Natural killer cell (primary cell): ENCODE measurements around the gene HOXA1. TPM values are rescaled to one million over a fixed set of nuclear protein-coding genes. Genes with fewer than 3 reads are reported as not detected.

ENCODE experiments used
- ATAC-seq, 3 donors: fragments of 150-1000 bp in 2 of 3; fragments of 200-7000 bp in 1 of 3; cut with Tn5 transposase; 1 replicate in 1 of 3; 2 replicates in 2 of 3; pipeline ENCODE4 v1.10.0; 2021; ENCODE audit warnings: mild to moderate bottlenecking in 2 of 3, moderate library complexity in 2 of 3
- DNase-seq, 2 donors: peaks; one replicate each; pipeline versions ENCODE4 v3.0.0 to v3.0.0-alpha.2; 2013 to 2021; ENCODE audit warnings: mixed read lengths in 1 of 2
- H3K27ac ChIP-seq: one replicate; pipeline ENCODE4 v1.5.1; 2013; ENCODE audit warnings: mild to moderate bottlenecking, low read length
- H3K27me3 ChIP-seq: one replicate; pipeline ENCODE4 v1.6.1; 2013; ENCODE audit warnings: low read length; ENCODE audit not compliant: control insufficient read depth, insufficient read depth
- H3K36me3 ChIP-seq: one replicate; pipeline ENCODE4 v1.6.1; 2013; ENCODE audit warnings: low read length; ENCODE audit not compliant: control insufficient read depth, insufficient read depth
- H3K4me1 ChIP-seq: one replicate; pipeline ENCODE4 v1.6.1; 2013; ENCODE audit warnings: low read length; ENCODE audit not compliant: control insufficient read depth, insufficient read depth
- H3K4me3 ChIP-seq: one replicate; pipeline ENCODE4 v1.5.1; 2013; ENCODE audit warnings: low read length
- H3K9me3 ChIP-seq: one replicate; pipeline ENCODE4 v1.6.1; 2013; ENCODE audit warnings: low read length; ENCODE audit not compliant: control insufficient read depth, insufficient read depth
- H3K27ac Mint-ChIP-seq, 2 donors: one replicate each; pipeline ENCODE4 v1.8.0; 2022; ENCODE audit warnings: mild to moderate bottlenecking in 2 of 2, mixed read lengths in 2 of 2, moderate library complexity in 1 of 2
- H3K27me3 Mint-ChIP-seq, 2 donors: one replicate each; pipeline ENCODE4 v1.8.0; 2022; ENCODE audit warnings: low read depth in 2 of 2, mixed read lengths in 2 of 2
- H3K36me3 Mint-ChIP-seq: one replicate; pipeline ENCODE4 v1.8.0; 2022; ENCODE audit warnings: mixed read lengths
- H3K4me1 Mint-ChIP-seq, 2 donors: one replicate each; pipeline ENCODE4 v1.8.0; 2022; ENCODE audit warnings: mixed read lengths in 2 of 2
- H3K4me3 Mint-ChIP-seq: one replicate; pipeline ENCODE4 v1.8.0; 2022; ENCODE audit warnings: mild to moderate bottlenecking, moderate library complexity, mixed read lengths
- H3K9me3 Mint-ChIP-seq, 2 donors: one replicate each; pipeline ENCODE4 v1.8.0; 2022; ENCODE audit warnings: mixed read lengths in 2 of 2
- CTCF ChIP-seq: fragments of 200-600 bp; IDR thresholded peaks from one replicate; pipeline ENCODE4 v1.8.0; 2022; ENCODE audit warnings: antibody characterized with exemption
- WGBS: methylation state at CpG from one replicate; pipeline ENCODE4 v1.1.7; 2013; ENCODE audit warnings: missing lambda C conversion rate; ENCODE audit not compliant: insufficient coverage; 5-methylcytosine and 5-hydroxymethylcytosine counted together
- intact Hi-C: fragments of 100-400 bp; cut with micrococcal nuclease; formaldehyde crosslinking; loops from one replicate; pipeline ENCODE4 v1.14.2; 2022
- total RNA-seq, 4 donors: library from RNA; stranded (reverse); fragments of 120-200 nt in 1 of 4; gene quantifications; one replicate each; pipeline versions ENCODE4 v1.2.3 to v1.2.4, GENCODE V29; 2013 to 2022

The HOXA1 gene
- total RNA-seq, 3 donors from 2014 or later (not counting 1 experiment from before 2014, with no cell fraction given): 0.64 to 1.3 (median 1.1) TPM

GRCh38 chr7:27112361-27112760, 16.6 kb upstream of the HOXA1 start:
- Histone ChIP-seq H3K27ac (no peak overlapping the region), H3K4me1 (no peaks in the 10 kb centered on the region), H3K27me3 (no peaks in the 10 kb centered on the region), H3K36me3 (no peaks in the 10 kb centered on the region), H3K9me3 (no peaks in the 10 kb centered on the region), H3K4me3 (no peak overlapping the region)
- Mint-ChIP-seq H3K36me3 (no peaks in the 10 kb centered on the region), H3K27ac (no peak overlapping the region), H3K9me3 (no peaks in the 10 kb centered on the region), H3K4me1 (no peaks in the 10 kb centered on the region), H3K4me3 (no peak overlapping the region), H3K27me3 (peaks cover 0 to 7% of the 10 kb centered on the region in 2 donors)
- 91% methylated on average over 4 of the region's 4 CpGs for WGBS
- TF ChIP-seq CTCF: no peak
- DNase-seq (no peak), ATAC-seq (no peak)
- intact Hi-C loops: no loop called here

- Histone ChIP-seq H3K27ac (no peak overlapping the region), H3K9me3 (no peaks in the 10 kb centered on the region), H3K36me3 (no peaks in the 10 kb centered on the region), H3K4me1 (no peaks in the 10 kb centered on the region), H3K27me3 (no peaks in the 10 kb centered on the region), H3K4me3 (no peak overlapping the region)
- no peak overlapping the region for H3K27ac Mint-ChIP-seq
- no peaks in the 10 kb centered on the region for H3K36me3 Mint-ChIP-seq
- ATAC-seq (no peak), DNase-seq (no peak)
- 89% methylated on average over 3 of the region's 4 CpGs for WGBS
- H3K4me3 Mint-ChIP-seq: no peak overlapping the region
- H3K27me3 Mint-ChIP-seq: peaks cover 0 to 7% of the 10 kb centered on the region in 2 donors
- TF ChIP-seq CTCF: no peak
- H3K4me1 Mint-ChIP-seq: no peaks in the 10 kb centered on the region
- intact Hi-C loops: no loop called here
- H3K9me3 Mint-ChIP-seq: no peaks in the 10 kb centered on the region
These were observed 16.0 kb upstream of the HOXA1 start for GRCh38 chr7:27111751-27112277.

GRCh38 chr7:27111042-27111750, 15.4 kb upstream of the HOXA1 start:
- no peaks in the 10 kb centered on the region for H3K4me1 ChIP-seq

More at GRCh38 chr7:27111042-27111750, 15.4 kb upstream of the HOXA1 start:
- Mint-ChIP-seq H3K4me3 (no peak overlapping the region), H3K36me3 (no peaks in the 10 kb centered on the region), H3K4me1 (no peaks in the 10 kb centered on the region), H3K27me3 (peaks cover 0 to 6% of the 10 kb centered on the region in 2 donors), H3K9me3 (no peaks in the 10 kb centered on the region), H3K27ac (no peak overlapping the region)
- Histone ChIP-seq H3K27ac (no peak overlapping the region), H3K4me3 (no peak overlapping the region), H3K27me3 (no peaks in the 10 kb centered on the region), H3K9me3 (no peaks in the 10 kb centered on the region), H3K36me3 (no peaks in the 10 kb centered on the region)
- TF ChIP-seq CTCF: no peak
- no peak for ATAC-seq
- 88% methylated on average over 4 of the region's 6 CpGs for WGBS
- DNase-seq: no peak
- intact Hi-C loops: no loop called here
